ENCODE measurements around the gene PLEKHG5. TPM values are rescaled to one million over a fixed set of nuclear protein-coding genes. Genes with fewer than 3 reads are reported as not detected.

The PLEKHG5 gene
- total RNA-seq, 2 experiments from 2014 or later = 5.0 to 6.1 TPM

DNA sequence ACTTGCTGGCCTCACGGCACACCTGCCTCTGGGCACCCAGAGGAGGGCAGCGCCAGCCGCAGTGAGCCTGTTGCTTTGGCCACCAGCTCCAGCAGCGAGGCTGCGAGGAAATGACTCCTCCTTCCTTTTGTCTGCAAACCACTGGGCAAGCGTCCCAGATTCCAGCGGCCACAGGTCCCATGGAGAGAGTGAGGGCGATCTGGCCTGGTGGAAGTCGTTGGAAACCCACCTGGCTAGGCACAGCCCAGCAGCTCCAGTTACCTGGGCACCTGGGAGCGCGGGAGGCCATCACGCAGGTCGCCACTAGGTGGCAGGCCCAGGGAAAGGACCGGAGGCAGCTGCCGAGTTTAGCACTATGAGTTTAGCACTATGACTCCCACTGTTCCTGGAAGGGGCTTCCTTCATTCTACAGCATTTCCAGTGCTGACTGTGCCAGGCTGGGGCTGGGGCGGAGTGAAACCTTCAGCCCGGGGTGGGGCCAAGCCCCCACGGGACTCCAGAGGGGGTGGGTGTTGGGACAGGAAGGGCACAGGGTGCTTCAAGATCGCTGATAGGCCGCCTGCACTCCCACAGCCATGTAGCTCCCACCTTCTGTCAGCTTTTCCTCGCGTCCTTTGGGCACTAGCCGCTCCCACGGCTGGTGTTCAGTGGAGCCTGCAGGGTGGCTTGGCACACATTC, 68.0 kb downstream of the PLEKHG5 start:
- H3K27ac Mint-ChIP-seq = no peak overlapping the region
- CTCF ChIA-PET = interaction anchor here (0.6 to 7.1 kb wide), 24 partner anchors 9 to 232 kb away, joined by 3 to 77 read pairs (median 6); partner anchors contain the start of gene PLEKHG5
- H3K4me1 ChIP-seq (ENCODE audit: insufficient read depth, low read length) = peaks cover 48% of the 10 kb centered on the region
- intact Hi-C loops (cut with DNase I, micrococcal nuclease) = loop anchor here (1.0 to 10.0 kb wide), 4 partner anchors 51 to 221 kb away; no protein-coding TSS in a partner anchor
- H3K4me3 Mint-ChIP-seq = peak overlapping the region; percentile 67
- peaks cover 0 to 22% of the 10 kb centered on the region in 2 experiments for H3K9me3 ChIP-seq (ENCODE audit: control insufficient read depth in 1 of 2, insufficient read depth in 1 of 2, low read length in 2 of 2)
- peak; percentile 60 to 85 (median 72) for DNase-seq
- H3K27me3 Mint-ChIP-seq = peaks cover 55% of the 10 kb centered on the region
- TF ChIP-seq, protein P1, sequence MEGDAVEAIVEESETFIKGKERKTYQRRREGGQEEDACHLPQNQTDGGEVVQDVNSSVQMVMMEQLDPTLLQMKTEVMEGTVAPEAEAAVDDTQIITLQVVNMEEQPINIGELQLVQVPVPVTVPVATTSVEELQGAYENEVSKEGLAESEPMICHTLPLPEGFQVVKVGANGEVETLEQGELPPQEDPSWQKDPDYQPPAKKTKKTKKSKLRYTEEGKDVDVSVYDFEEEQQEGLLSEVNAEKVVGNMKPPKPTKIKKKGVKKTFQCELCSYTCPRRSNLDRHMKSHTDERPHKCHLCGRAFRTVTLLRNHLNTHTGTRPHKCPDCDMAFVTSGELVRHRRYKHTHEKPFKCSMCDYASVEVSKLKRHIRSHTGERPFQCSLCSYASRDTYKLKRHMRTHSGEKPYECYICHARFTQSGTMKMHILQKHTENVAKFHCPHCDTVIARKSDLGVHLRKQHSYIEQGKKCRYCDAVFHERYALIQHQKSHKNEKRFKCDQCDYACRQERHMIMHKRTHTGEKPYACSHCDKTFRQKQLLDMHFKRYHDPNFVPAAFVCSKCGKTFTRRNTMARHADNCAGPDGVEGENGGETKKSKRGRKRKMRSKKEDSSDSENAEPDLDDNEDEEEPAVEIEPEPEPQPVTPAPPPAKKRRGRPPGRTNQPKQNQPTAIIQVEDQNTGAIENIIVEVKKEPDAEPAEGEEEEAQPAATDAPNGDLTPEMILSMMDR (IDR thresholded peaks at IDR 0.05) = peak; percentile 85
- H3K36me3 Mint-ChIP-seq (ENCODE audit: low read depth) = no peaks in the 10 kb centered on the region
- peak overlapping the region; percentile 33 for H3K4me3 ChIP-seq (ENCODE audit: low read length)
- H3K27ac ChIP-seq (ENCODE audit: low read depth in 1 of 2, low read length in 2 of 2) = no peak overlapping the region
- H3K4me1 Mint-ChIP-seq (ENCODE audit: low read depth) = peaks cover 13% of the 10 kb centered on the region
- H3K9me3 Mint-ChIP-seq = no peaks in the 10 kb centered on the region
- peaks cover 53 to 69% of the 10 kb centered on the region in 2 experiments for H3K27me3 ChIP-seq (ENCODE audit: control insufficient read depth in 1 of 2, insufficient read depth in 2 of 2, low read length in 2 of 2)
- ATAC-seq (ENCODE audit: poor library complexity) = peak; percentile 85
- POLR2A ChIA-PET = interaction anchor here (0.9 to 1.5 kb wide), 5 partner anchors 15 to 131 kb away, joined by 3 to 9 read pairs (median 3); partner anchors contain the start of genes ACOT7 and NOL9
- no peaks in the 10 kb centered on the region for H3K36me3 ChIP-seq (ENCODE audit: insufficient read depth, low read length)

DNA sequence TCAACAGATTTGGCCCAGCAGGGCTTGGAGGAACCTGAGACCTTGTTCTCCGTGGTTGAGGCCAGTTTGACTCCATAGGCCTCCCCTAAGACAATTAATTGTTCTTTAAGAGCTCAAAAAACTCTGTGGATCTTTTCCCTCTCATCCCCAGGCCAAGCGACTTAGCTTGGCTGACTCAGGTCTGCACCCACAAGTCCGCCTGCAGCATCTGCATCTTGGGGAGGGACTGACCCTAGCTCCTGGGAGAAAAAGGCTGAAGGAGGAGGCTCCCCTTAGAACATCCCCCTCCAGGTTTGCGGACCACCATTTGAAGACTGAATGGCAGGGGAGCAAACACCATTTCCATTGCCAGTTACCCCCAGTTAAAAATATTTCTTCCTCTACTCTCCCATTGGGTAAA, 70.2 kb downstream of the PLEKHG5 start:
- peaks cover 0 to 33% of the 10 kb centered on the region in 2 experiments for H3K9me3 ChIP-seq (ENCODE audit: control insufficient read depth in 1 of 2, insufficient read depth in 1 of 2, low read length in 2 of 2)
- H3K36me3 Mint-ChIP-seq (ENCODE audit: low read depth) = no peaks in the 10 kb centered on the region
- no peaks in the 10 kb centered on the region for H3K36me3 ChIP-seq (ENCODE audit: insufficient read depth, low read length)
- H3K27me3 ChIP-seq (ENCODE audit: control insufficient read depth in 1 of 2, insufficient read depth in 2 of 2, low read length in 2 of 2) = peaks cover 72 to 86% of the 10 kb centered on the region in 2 experiments
- H3K27ac ChIP-seq (ENCODE audit: low read depth in 1 of 2, low read length in 2 of 2) = no peak overlapping the region
- no peaks in the 10 kb centered on the region for H3K9me3 Mint-ChIP-seq
- DNase-seq = no peak
- H3K27ac Mint-ChIP-seq = no peak overlapping the region
- H3K27me3 Mint-ChIP-seq = peaks cover 66% of the 10 kb centered on the region
- intact Hi-C loops (cut with DNase I, micrococcal nuclease) = loop anchor here in 1 of 2 experiments (10.0 kb wide), 1 partner anchor 224 kb away; no protein-coding TSS in a partner anchor
- H3K4me3 ChIP-seq (ENCODE audit: low read length) = no peak overlapping the region
- no peak overlapping the region for H3K4me3 Mint-ChIP-seq
- H3K4me1 ChIP-seq (ENCODE audit: insufficient read depth, low read length) = peaks cover 52% of the 10 kb centered on the region
- no peak for ATAC-seq (ENCODE audit: poor library complexity)
- H3K4me1 Mint-ChIP-seq (ENCODE audit: low read depth) = peaks cover 13% of the 10 kb centered on the region
- ChIA-PET CTCF (interaction anchor here (0.6 to 7.1 kb wide), 2 partner anchors 10 to 18 kb away, joined by 5 to 77 read pairs; no protein-coding TSS in a partner anchor), POLR2A (interaction anchor here (1.7 kb wide), 1 partner anchor 39 kb away, joined by 5 read pairs; no protein-coding TSS in a partner anchor)
- TF ChIP-seq, protein P1 (IDR thresholded peaks at IDR 0.05) = no peak

DNA sequence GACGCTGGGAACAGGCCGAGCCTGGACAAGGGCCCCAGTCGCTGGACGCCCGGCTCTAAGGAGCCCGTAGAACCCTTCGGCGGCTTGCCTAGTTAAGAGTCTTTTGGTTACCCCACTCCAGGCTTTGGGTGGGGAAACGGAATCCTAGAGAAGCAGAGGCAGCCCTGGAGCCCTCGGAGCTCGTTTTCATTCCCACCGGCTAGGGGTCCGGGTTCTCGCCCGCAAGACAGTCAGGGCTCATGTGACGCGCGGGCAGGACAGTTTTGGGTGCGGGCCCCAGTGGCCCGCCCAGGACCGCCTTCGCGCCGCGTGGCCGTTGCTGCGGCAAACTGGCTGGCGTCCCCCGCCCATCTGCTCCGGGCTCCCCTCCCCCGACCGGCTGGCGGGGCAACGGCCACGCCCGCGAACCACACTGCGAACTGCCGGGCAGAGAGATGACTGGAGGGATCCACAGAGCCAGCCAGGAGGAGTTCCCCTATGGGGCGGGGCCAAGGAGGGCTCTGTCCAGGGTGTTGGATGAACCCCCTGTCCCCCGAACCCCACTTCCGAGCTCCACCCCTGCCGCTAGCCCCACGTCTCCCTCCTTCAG, 70.9 kb downstream of the PLEKHG5 start:
- peaks cover 72 to 88% of the 10 kb centered on the region in 2 experiments for H3K27me3 ChIP-seq (ENCODE audit: control insufficient read depth in 1 of 2, insufficient read depth in 2 of 2, low read length in 2 of 2)
- no peaks in the 10 kb centered on the region for H3K9me3 Mint-ChIP-seq
- ATAC-seq (ENCODE audit: poor library complexity) = no peak
- H3K27ac Mint-ChIP-seq = no peak overlapping the region
- H3K27ac ChIP-seq (ENCODE audit: low read depth in 1 of 2, low read length in 2 of 2) = no peak overlapping the region
- peak overlapping the region; percentile 48 for H3K4me3 Mint-ChIP-seq
- H3K27me3 Mint-ChIP-seq = peaks cover 67% of the 10 kb centered on the region
- intact Hi-C loops (cut with DNase I, micrococcal nuclease) = loop anchor here in 1 of 2 experiments (10.0 kb wide), 1 partner anchor 224 kb away; no protein-coding TSS in a partner anchor
- ChIA-PET POLR2A (interaction anchor here (1.4 to 1.7 kb wide), 2 partner anchors 19 to 40 kb away, joined by 3 to 5 read pairs; no protein-coding TSS in a partner anchor), CTCF (interaction anchor here (1.3 to 7.1 kb wide), 2 partner anchors 18 to 66 kb away, joined by 3 to 77 read pairs; no protein-coding TSS in a partner anchor)
- peaks cover 50% of the 10 kb centered on the region for H3K4me1 ChIP-seq (ENCODE audit: insufficient read depth, low read length)
- peaks cover 13% of the 10 kb centered on the region for H3K4me1 Mint-ChIP-seq (ENCODE audit: low read depth)
- TF ChIP-seq, protein P1 (IDR thresholded peaks at IDR 0.05) = no peak
- H3K4me3 ChIP-seq (ENCODE audit: low read length) = peak overlapping the region; percentile 24
- no peaks in the 10 kb centered on the region for H3K36me3 Mint-ChIP-seq (ENCODE audit: low read depth)
- peaks cover 0 to 36% of the 10 kb centered on the region in 2 experiments for H3K9me3 ChIP-seq (ENCODE audit: control insufficient read depth in 1 of 2, insufficient read depth in 1 of 2, low read length in 2 of 2)
- no peaks in the 10 kb centered on the region for H3K36me3 ChIP-seq (ENCODE audit: insufficient read depth, low read length)
- DNase-seq = peak in 1 of 14 experiments; percentile 44

All from CD4-positive, alpha-beta T cell (primary cell).